ENCODE data around the gene CFAP46. TPM values are rescaled to one million over a fixed set of nuclear protein-coding genes. Genes with fewer than 3 reads are reported as not detected.

CFAP46 gene
- total and polyA plus RNA-seq, 2 donors (not counting 1 experiment from before 2014, with no cell fraction given): 0.07 TPM; not detected in 1

GRCh38 chr10:132981746-132982145 lies 39.4 kb upstream of the CFAP46 start:
- POLR2A ChIA-PET: no interaction called here
- no peaks in the 10 kb centered on the region for H3K27me3 Mint-ChIP-seq
- 87% methylated on average over 18 of the region's 21 CpGs for WGBS (ENCODE audit: insufficient coverage)
- H3K4me3 Mint-ChIP-seq: no peak overlapping the region
- no peaks in the 10 kb centered on the region for H3K4me1 Mint-ChIP-seq
- H3K4me2 ChIP-seq (replicated peaks; ENCODE audit: low read depth, low read length, poor library complexity, severe bottlenecking): no peak overlapping the region
- TF ChIP-seq CTCF (IDR thresholded peaks at IDR 0.05) (no peak), EZH2 (IDR thresholded peaks at IDR 0.05; ENCODE audit: borderline replicate concordance, insufficient read depth, low read depth, low read length, poor library complexity, severe bottlenecking) (no peak)
- no peaks in the 10 kb centered on the region for H3K4me1 ChIP-seq (ENCODE audit: control insufficient read depth in 2 of 2, insufficient read depth in 2 of 2, low read length in 2 of 2)
- H3K27ac Mint-ChIP-seq: no peak overlapping the region
- DNase-seq: no peak
- H4K20me1 ChIP-seq (ENCODE audit: control insufficient read depth, insufficient read depth, low read length, poor library complexity, severe bottlenecking): no peaks in the 10 kb centered on the region
- no peaks in the 10 kb centered on the region for H3K79me2 ChIP-seq (ENCODE audit: control insufficient read depth, insufficient read depth, low read length)
- H3K36me3 ChIP-seq (replicated peaks in 1 of 2; ENCODE audit: control extremely low read depth in 1 of 2, control insufficient read depth in 1 of 2, extremely low read depth in 1 of 2, insufficient read depth in 2 of 2, low read length in 1 of 2): no peaks in the 10 kb centered on the region
- CTCF ChIA-PET: no interaction called here
- peaks cover 0 to 2% (median 0%) of the 10 kb centered on the region in 4 experiments for H3K27me3 ChIP-seq (replicated peaks in 1 of 4; ENCODE audit: control extremely low read depth in 1 of 4, control insufficient read depth in 3 of 4, insufficient read depth in 4 of 4, low read length in 3 of 4)
- ATAC-seq (ENCODE audit: low read depth): no peak
- H3K9me3 ChIP-seq (ENCODE audit: control extremely low read depth in 1 of 3, control insufficient read depth in 2 of 3, insufficient read depth in 1 of 3, low read length in 2 of 3): peaks cover 0 to 4% (median 0%) of the 10 kb centered on the region in 3 donors
- intact Hi-C loops (cut with micrococcal nuclease): no loop called here
- H3K4me3 ChIP-seq (ENCODE audit: control extremely low read depth in 1 of 5, extremely low read depth in 1 of 5, insufficient read depth in 1 of 5, low read depth in 2 of 5, low read length in 4 of 5): no peak overlapping the region
- H3K9ac ChIP-seq (ENCODE audit: low read length): no peak overlapping the region
- no peaks in the 10 kb centered on the region for H3K9me3 Mint-ChIP-seq (ENCODE audit: insufficient read depth)
- H2AFZ ChIP-seq (ENCODE audit: insufficient read depth, low read depth, low read length, poor library complexity, severe bottlenecking): no peak overlapping the region
- H3K27ac ChIP-seq (ENCODE audit: low read length in 2 of 2): no peak overlapping the region

GRCh38 chr10:132981173-132981555 lies 38.8 kb upstream of the CFAP46 start:
- no peak overlapping the region for H3K9ac ChIP-seq (ENCODE audit: low read length)
- Mint-ChIP-seq H3K4me3 (no peak overlapping the region), H3K27me3 (peaks cover 4% of the 10 kb centered on the region), H3K4me1 (no peaks in the 10 kb centered on the region), H3K9me3 (ENCODE audit: insufficient read depth) (no peaks in the 10 kb centered on the region), H3K27ac (no peak overlapping the region)
- ChIA-PET CTCF (no interaction called here), POLR2A (no interaction called here)
- peaks cover 0 to 2% (median 0%) of the 10 kb centered on the region in 4 experiments for H3K27me3 ChIP-seq (replicated peaks in 1 of 4; ENCODE audit: control extremely low read depth in 1 of 4, control insufficient read depth in 3 of 4, insufficient read depth in 4 of 4, low read length in 3 of 4)
- TF ChIP-seq EZH2 (IDR thresholded peaks at IDR 0.05; ENCODE audit: borderline replicate concordance, insufficient read depth, low read depth, low read length, poor library complexity, severe bottlenecking) (no peak), CTCF (IDR thresholded peaks at IDR 0.05) (no peak)
- intact Hi-C loops (cut with micrococcal nuclease): no loop called here
- no peaks in the 10 kb centered on the region for H4K20me1 ChIP-seq (ENCODE audit: control insufficient read depth, insufficient read depth, low read length, poor library complexity, severe bottlenecking)
- H3K4me1 ChIP-seq (ENCODE audit: control insufficient read depth in 2 of 2, insufficient read depth in 2 of 2, low read length in 2 of 2): no peaks in the 10 kb centered on the region
- H3K9me3 ChIP-seq (ENCODE audit: control extremely low read depth in 1 of 3, control insufficient read depth in 2 of 3, insufficient read depth in 1 of 3, low read length in 2 of 3): peaks cover 0 to 4% (median 0%) of the 10 kb centered on the region in 3 donors
- H2AFZ ChIP-seq (ENCODE audit: insufficient read depth, low read depth, low read length, poor library complexity, severe bottlenecking): no peak overlapping the region
- 85% methylated on average over 16 of the region's 17 CpGs for WGBS (ENCODE audit: insufficient coverage)
- no peak overlapping the region for H3K4me3 ChIP-seq (ENCODE audit: control extremely low read depth in 1 of 5, extremely low read depth in 1 of 5, insufficient read depth in 1 of 5, low read depth in 2 of 5, low read length in 4 of 5)
- H3K79me2 ChIP-seq (ENCODE audit: control insufficient read depth, insufficient read depth, low read length): no peaks in the 10 kb centered on the region
- no peak overlapping the region for H3K27ac ChIP-seq (ENCODE audit: low read length in 2 of 2)
- no peaks in the 10 kb centered on the region for H3K36me3 ChIP-seq (replicated peaks in 1 of 2; ENCODE audit: control extremely low read depth in 1 of 2, control insufficient read depth in 1 of 2, extremely low read depth in 1 of 2, insufficient read depth in 2 of 2, low read length in 1 of 2)
- ATAC-seq (ENCODE audit: low read depth): no peak
- H3K4me2 ChIP-seq (replicated peaks; ENCODE audit: low read depth, low read length, poor library complexity, severe bottlenecking): no peak overlapping the region
- DNase-seq: no peak
